WTC11 (cell line): ENCODE data around the gene PDZD7. TPM values are rescaled to one million over a fixed set of nuclear protein-coding genes. Genes with fewer than 3 reads are reported as not detected.

Experiments
- ATAC-seq: fragments of 200-7000 bp; cut with Tn5 transposase; 2 replicates; pipeline ENCODE4 v1.10.0; 2021; ENCODE audit warnings: mild to moderate bottlenecking, moderate library complexity
- CTCF ChIA-PET: fragments of 300-600 bp; sonication (Branson Sonifier 250); formaldehyde crosslinking; loops from one replicate; lab custom pipeline; 2021; ENCODE audit warnings: antibody characterized with exemption; lab: Charles Lee
- POLR2A ChIA-PET: fragments of 350-600 bp; sonication (Branson Sonifier 250); formaldehyde crosslinking; loops from one replicate; lab custom pipeline; 2021; ENCODE audit warnings: antibody characterized with exemption; lab: Charles Lee
- DNase-seq: peaks from one replicate; pipeline ENCODE4 v3.0.0; 2021; ENCODE audit warnings: low spot score
- H3K27ac Mint-ChIP-seq: 2 replicates; pipeline ENCODE4 v1.8.0; 2021; ENCODE audit warnings: mixed read lengths
- H3K27me3 Mint-ChIP-seq: 2 replicates; pipeline ENCODE4 v1.8.0; 2021; ENCODE audit warnings: low read depth, mild to moderate bottlenecking, moderate library complexity, mixed read lengths
- H3K36me3 Mint-ChIP-seq: 2 replicates; pipeline ENCODE4 v1.8.0; 2021; ENCODE audit warnings: mixed read lengths
- H3K4me1 Mint-ChIP-seq: 2 replicates; pipeline ENCODE4 v1.8.0; 2022; ENCODE audit warnings: mixed read lengths
- H3K4me3 Mint-ChIP-seq: 2 replicates; pipeline ENCODE4 v1.8.0; 2021; ENCODE audit warnings: mild to moderate bottlenecking, moderate library complexity, mixed read lengths
- H3K9me3 Mint-ChIP-seq: 2 replicates; pipeline ENCODE4 v1.8.0; 2021; ENCODE audit warnings: mixed read lengths
- ELF4 ChIP-seq: sonication (generic); formaldehyde crosslinking; IDR thresholded peaks from 2 replicates; pipeline ENCODE4 v1.8.1; 2022; ENCODE audit warnings: low read depth, mild to moderate bottlenecking, moderate library complexity, missing genetic modification reagents
- EMX1 ChIP-seq: fragments of 250-450 bp; sonication (Bioruptor Pico); IDR thresholded peaks from 2 replicates; pipeline ENCODE4 v1.8.0; 2021; ENCODE audit warnings: mild to moderate bottlenecking
- GABPB1 ChIP-seq: sonication (generic); formaldehyde crosslinking; IDR thresholded peaks from 2 replicates; pipeline ENCODE4 v1.8.1; 2023; ENCODE audit warnings: mild to moderate bottlenecking, missing genetic modification reagents
- IRF2 ChIP-seq: sonication (generic); formaldehyde crosslinking; IDR thresholded peaks from 2 replicates; pipeline ENCODE4 v1.8.0; 2022; ENCODE audit warnings: low read depth, missing genetic modification reagents, borderline replicate concordance
- MXD4 ChIP-seq: fragments of 250-450 bp; sonication (Bioruptor Pico); IDR thresholded peaks from 2 replicates; pipeline ENCODE4 v1.8.0; 2021; ENCODE audit warnings: mild to moderate bottlenecking, moderate library complexity, borderline replicate concordance
- NFE2L1 ChIP-seq: sonication (generic); formaldehyde crosslinking; IDR thresholded peaks from 2 replicates; pipeline ENCODE4 v1.8.1; 2023; ENCODE audit warnings: missing genetic modification reagents
- OVOL2 ChIP-seq: fragments of 250-450 bp; sonication (Bioruptor Pico); IDR thresholded peaks from 2 replicates; pipeline ENCODE4 v1.9.0; 2021; ENCODE audit warnings: mild to moderate bottlenecking, borderline replicate concordance
- PRDM15 ChIP-seq: sonication (generic); formaldehyde crosslinking; IDR thresholded peaks from 2 replicates; pipeline ENCODE4 v1.8.0; 2022; ENCODE audit warnings: missing genetic modification reagents
- RELA ChIP-seq: sonication (generic); formaldehyde crosslinking; IDR thresholded peaks from 2 replicates; pipeline ENCODE4 v1.8.1; 2022; ENCODE audit warnings: missing genetic modification reagents, mild to moderate bottlenecking, borderline replicate concordance
- STAT6 ChIP-seq: sonication (generic); formaldehyde crosslinking; conservative IDR thresholded peaks from 2 replicates; pipeline ENCODE4 v1.8.1; 2023; ENCODE audit warnings: mild to moderate bottlenecking, low read depth, missing genetic modification reagents, moderate library complexity
- ZNF263 ChIP-seq: sonication (generic); formaldehyde crosslinking; IDR thresholded peaks from 2 replicates; pipeline ENCODE4 v1.8.1; 2022; ENCODE audit warnings: low read depth, mild to moderate bottlenecking, moderate library complexity, missing genetic modification reagents
- microRNA-seq: library from miRNA; unstranded; fragments of <30 nt; microRNA quantifications from one replicate; pipeline ENCODE4 v1.2.0, GENCODE V29; 2022; ENCODE audit warnings: borderline number of aligned reads
- total RNA-seq: library from RNA; stranded (reverse); gene quantifications from 3 replicates; pipeline ENCODE4 v1.2.3, GENCODE V29; 2021
- TF ChIP-seq, protein P1 (sequence below): fragments of 250-450 bp; sonication (Bioruptor Pico); IDR thresholded peaks from 2 replicates; pipeline ENCODE4 v1.9.0; 2021; ENCODE audit warnings: mild to moderate bottlenecking, borderline replicate concordance
- TF ChIP-seq, protein P2 (sequence below): sonication (generic); formaldehyde crosslinking; IDR thresholded peaks from 2 replicates; pipeline ENCODE4 v1.8.1; 2023; ENCODE audit warnings: mild to moderate bottlenecking, missing genetic modification reagents

Gene PDZD7
- total RNA-seq, 1 experiment from 2014 or later = 2.6 TPM

DNA sequence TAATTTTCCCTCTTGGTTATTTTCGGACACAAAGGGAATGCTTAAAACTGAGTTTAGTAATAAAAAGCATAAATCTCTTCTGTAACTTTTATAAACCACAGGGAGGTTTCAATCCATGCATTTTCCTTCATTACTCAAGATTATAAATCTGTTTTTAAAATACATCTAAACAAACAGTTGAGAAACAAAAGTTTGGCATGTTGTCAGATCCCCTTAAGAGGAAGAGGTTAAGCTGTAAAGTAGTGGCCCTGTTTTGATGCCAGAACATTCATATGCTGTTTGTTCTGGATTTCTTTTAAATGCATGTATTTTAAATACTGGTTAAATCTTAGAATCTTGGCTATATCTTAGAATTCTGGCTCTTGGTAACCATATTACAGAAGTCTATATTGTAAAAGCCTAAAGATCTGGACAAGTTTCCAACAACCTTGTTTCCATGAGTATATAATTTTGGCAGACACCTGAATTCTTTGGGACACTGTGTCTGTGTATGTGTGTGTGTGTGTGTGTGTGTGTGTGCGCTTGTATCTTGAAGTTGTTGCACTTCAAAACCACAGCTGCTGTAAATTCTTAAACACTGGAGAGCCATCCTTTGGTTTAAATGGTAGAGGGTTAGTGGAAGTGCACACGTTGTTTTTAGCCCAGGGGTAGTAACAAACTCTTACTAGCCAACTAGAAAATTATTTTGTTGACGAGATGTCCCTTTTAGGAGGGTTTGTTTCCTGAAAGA lies 68.4 kb downstream of the PDZD7 start (continued):
- TF ChIP-seq PRDM15 (CRISPR knock-in tag) (no peak), ELF4 (CRISPR knock-in tag) (no peak), STAT6 (CRISPR knock-in tag) (no peak), IRF2 (CRISPR knock-in tag) (no peak)

DNA sequence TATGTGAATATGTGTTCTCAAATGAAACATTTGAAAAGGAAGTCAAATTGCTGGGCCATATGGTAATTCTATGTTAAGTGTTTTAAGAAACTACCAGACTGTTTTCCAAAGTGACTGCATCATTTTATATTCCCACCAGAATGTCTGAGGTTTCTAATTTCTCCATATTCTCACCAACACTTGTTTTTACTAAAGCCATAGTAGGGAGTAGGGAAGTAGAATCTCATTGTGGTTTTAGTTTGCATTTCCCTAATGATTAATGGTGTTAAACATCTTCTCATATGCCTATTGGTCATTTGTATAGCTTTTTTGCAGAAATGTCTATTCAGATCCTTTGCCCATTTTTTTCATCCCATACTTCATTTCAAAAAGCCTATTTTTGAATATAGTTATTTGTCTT lies 70.7 kb downstream of the PDZD7 start:
- Mint-ChIP-seq H3K36me3 (peaks cover 23% of the 10 kb centered on the region), H3K27me3 (no peaks in the 10 kb centered on the region), H3K27ac (no peak overlapping the region), H3K9me3 (no peaks in the 10 kb centered on the region), H3K4me1 (no peaks in the 10 kb centered on the region), H3K4me3 (no peak overlapping the region)
- TF ChIP-seq, protein P1, sequence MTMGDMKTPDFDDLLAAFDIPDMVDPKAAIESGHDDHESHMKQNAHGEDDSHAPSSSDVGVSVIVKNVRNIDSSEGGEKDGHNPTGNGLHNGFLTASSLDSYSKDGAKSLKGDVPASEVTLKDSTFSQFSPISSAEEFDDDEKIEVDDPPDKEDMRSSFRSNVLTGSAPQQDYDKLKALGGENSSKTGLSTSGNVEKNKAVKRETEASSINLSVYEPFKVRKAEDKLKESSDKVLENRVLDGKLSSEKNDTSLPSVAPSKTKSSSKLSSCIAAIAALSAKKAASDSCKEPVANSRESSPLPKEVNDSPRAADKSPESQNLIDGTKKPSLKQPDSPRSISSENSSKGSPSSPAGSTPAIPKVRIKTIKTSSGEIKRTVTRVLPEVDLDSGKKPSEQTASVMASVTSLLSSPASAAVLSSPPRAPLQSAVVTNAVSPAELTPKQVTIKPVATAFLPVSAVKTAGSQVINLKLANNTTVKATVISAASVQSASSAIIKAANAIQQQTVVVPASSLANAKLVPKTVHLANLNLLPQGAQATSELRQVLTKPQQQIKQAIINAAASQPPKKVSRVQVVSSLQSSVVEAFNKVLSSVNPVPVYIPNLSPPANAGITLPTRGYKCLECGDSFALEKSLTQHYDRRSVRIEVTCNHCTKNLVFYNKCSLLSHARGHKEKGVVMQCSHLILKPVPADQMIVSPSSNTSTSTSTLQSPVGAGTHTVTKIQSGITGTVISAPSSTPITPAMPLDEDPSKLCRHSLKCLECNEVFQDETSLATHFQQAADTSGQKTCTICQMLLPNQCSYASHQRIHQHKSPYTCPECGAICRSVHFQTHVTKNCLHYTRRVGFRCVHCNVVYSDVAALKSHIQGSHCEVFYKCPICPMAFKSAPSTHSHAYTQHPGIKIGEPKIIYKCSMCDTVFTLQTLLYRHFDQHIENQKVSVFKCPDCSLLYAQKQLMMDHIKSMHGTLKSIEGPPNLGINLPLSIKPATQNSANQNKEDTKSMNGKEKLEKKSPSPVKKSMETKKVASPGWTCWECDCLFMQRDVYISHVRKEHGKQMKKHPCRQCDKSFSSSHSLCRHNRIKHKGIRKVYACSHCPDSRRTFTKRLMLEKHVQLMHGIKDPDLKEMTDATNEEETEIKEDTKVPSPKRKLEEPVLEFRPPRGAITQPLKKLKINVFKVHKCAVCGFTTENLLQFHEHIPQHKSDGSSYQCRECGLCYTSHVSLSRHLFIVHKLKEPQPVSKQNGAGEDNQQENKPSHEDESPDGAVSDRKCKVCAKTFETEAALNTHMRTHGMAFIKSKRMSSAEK (CRISPR knock-in tag) = no peak
- TF ChIP-seq GABPB1 (CRISPR knock-in tag) (no peak), MXD4 (CRISPR knock-in tag) (no peak), ZNF263 (no peak), NFE2L1 (CRISPR knock-in tag) (no peak), OVOL2 (CRISPR knock-in tag) (no peak), RELA (CRISPR knock-in tag) (no peak), EMX1 (CRISPR knock-in tag) (no peak)
- TF ChIP-seq, protein P2, sequence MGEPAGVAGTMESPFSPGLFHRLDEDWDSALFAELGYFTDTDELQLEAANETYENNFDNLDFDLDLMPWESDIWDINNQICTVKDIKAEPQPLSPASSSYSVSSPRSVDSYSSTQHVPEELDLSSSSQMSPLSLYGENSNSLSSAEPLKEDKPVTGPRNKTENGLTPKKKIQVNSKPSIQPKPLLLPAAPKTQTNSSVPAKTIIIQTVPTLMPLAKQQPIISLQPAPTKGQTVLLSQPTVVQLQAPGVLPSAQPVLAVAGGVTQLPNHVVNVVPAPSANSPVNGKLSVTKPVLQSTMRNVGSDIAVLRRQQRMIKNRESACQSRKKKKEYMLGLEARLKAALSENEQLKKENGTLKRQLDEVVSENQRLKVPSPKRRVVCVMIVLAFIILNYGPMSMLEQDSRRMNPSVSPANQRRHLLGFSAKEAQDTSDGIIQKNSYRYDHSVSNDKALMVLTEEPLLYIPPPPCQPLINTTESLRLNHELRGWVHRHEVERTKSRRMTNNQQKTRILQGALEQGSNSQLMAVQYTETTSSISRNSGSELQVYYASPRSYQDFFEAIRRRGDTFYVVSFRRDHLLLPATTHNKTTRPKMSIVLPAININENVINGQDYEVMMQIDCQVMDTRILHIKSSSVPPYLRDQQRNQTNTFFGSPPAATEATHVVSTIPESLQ (CRISPR knock-in tag) = no peak
- ATAC-seq = no peak
- ChIA-PET POLR2A (no interaction called here), CTCF (no interaction called here)
- DNase-seq = no peak

Small RNA genes lying within 50 kb of the gene (microRNA-seq; reads per million reads assigned to microRNA genes)
- gene MIR608 = not detected

Other genes starting within 250 kb of the PDZD7 start
- 14.3 to 17.3 TPM (median 16.8 TPM) in 3 replicates for gene SLF2, start 118.2 kb downstream of the PDZD7 start, total RNA-seq
- gene SEMA4G, start 61.6 kb downstream of the PDZD7 start, total RNA-seq = 9.7 to 13.0 TPM (median 11.8 TPM) in 3 replicates
- 81.0 to 91.3 TPM (median 85.9 TPM) in 3 replicates for gene MRPL43, start 43.6 kb downstream of the PDZD7 start, total RNA-seq
- gene TWNK, start 43.6 kb downstream of the PDZD7 start, total RNA-seq = 24.5 to 28.2 TPM (median 26.2 TPM) in 3 replicates
- gene LZTS2, start 31.3 kb downstream of the PDZD7 start, total RNA-seq = 84.6 to 93.1 TPM (median 91.1 TPM) in 3 replicates
- gene SFXN3, start 105 bp upstream of the PDZD7 start, total RNA-seq = 2.5 to 5.6 TPM (median 3.2 TPM) in 3 replicates
- gene KAZALD1, start 30.9 kb upstream of the PDZD7 start, total RNA-seq = 9.6 to 19.2 TPM (median 10.2 TPM) in 3 replicates
- gene TLX1, start 100.2 kb upstream of the PDZD7 start, total RNA-seq = 2.1 to 4.6 TPM (median 2.3 TPM) in 3 replicates
- not detected in 3 replicates for gene LBX1, start 198.3 kb upstream of the PDZD7 start, total RNA-seq